ENCODE data around the gene CCDC174.

DNA sequence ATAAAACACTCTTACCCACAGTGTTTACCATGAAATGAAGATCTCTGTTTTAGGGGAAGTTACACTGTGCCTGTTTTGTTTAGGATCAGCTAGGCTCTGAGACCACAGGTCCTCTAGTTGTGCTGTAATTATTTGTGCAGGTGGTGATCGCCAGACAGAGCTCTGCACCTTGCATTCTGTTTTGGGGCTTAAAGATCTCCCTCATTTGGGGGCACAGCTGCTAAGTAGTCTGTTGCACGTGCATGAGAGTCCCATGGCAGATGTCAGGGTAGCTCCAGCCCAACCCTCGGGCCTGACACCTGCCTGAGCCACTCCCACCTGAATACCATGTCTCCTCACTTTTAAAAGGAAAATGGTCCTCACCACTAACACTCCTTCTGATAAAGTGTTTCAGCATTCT lies 35.8 kb downstream of the CCDC174 start:
- TF ChIP-seq POLR2A (IDR thresholded peaks at IDR 0.05): no peak
- TF ChIP-seq, protein P1, sequence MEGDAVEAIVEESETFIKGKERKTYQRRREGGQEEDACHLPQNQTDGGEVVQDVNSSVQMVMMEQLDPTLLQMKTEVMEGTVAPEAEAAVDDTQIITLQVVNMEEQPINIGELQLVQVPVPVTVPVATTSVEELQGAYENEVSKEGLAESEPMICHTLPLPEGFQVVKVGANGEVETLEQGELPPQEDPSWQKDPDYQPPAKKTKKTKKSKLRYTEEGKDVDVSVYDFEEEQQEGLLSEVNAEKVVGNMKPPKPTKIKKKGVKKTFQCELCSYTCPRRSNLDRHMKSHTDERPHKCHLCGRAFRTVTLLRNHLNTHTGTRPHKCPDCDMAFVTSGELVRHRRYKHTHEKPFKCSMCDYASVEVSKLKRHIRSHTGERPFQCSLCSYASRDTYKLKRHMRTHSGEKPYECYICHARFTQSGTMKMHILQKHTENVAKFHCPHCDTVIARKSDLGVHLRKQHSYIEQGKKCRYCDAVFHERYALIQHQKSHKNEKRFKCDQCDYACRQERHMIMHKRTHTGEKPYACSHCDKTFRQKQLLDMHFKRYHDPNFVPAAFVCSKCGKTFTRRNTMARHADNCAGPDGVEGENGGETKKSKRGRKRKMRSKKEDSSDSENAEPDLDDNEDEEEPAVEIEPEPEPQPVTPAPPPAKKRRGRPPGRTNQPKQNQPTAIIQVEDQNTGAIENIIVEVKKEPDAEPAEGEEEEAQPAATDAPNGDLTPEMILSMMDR (IDR thresholded peaks at IDR 0.05): no peak

Measured in testis (tissue), 2 donors.